T-helper 17 cell (primary cell): ENCODE data around the gene C2CD4B. TPM values are rescaled to one million over a fixed set of nuclear protein-coding genes. Genes with fewer than 3 reads are reported as not detected.
A peak's percentile ranks its signal among the peaks of the same experiment; 100 is the strongest.

Source experiments
- ATAC-seq: fragments of 150-1000 bp; cut with Tn5 transposase; 2 replicates; pipeline ENCODE4 v1.10.0; 2021; ENCODE audit warnings: mild to moderate bottlenecking, moderate library complexity
- DNase-seq, 3 donors: peaks; one replicate each; pipeline versions ENCODE4 v3.0.0 to v3.0.0-alpha.2; 2020 to 2021
- H3K9me3 ChIP-seq: one replicate; pipeline ENCODE4 v1.7.0; 2013; ENCODE audit warnings: low read length, mild to moderate bottlenecking; ENCODE audit not compliant: control insufficient read depth, poor library complexity, severe bottlenecking
- H3K27ac Mint-ChIP-seq: one replicate; pipeline ENCODE4 v1.8.0; 2022; ENCODE audit warnings: mild to moderate bottlenecking, moderate library complexity, mixed read lengths
- H3K27me3 Mint-ChIP-seq: one replicate; pipeline ENCODE4 v1.8.0; 2022; ENCODE audit warnings: mixed read lengths
- H3K36me3 Mint-ChIP-seq: one replicate; pipeline ENCODE4 v1.8.0; 2022; ENCODE audit warnings: low read depth, mixed read lengths
- H3K4me1 Mint-ChIP-seq: one replicate; pipeline ENCODE4 v1.8.0; 2022; ENCODE audit warnings: mild to moderate bottlenecking, mixed read lengths
- H3K4me3 Mint-ChIP-seq: one replicate; pipeline ENCODE4 v1.8.0; 2022; ENCODE audit warnings: mild to moderate bottlenecking, moderate library complexity, mixed read lengths
- total RNA-seq, 4 donors: library from RNA in 2 of 4; stranded (reverse) in 2 of 4; gene quantifications; one replicate each; pipeline ENCODE4 v1.2.3 and lab custom pipeline; 2022 to 2026

The C2CD4B gene
- total RNA-seq, 2 donors from 2014 or later = 1.3 to 1.6 TPM

GRCh38 chr15:62121273-62122015 is 43.6 kb downstream of the C2CD4B start:
- Mint-ChIP-seq H3K4me3 (peak overlapping the region; percentile 70), H3K27ac (peak overlapping the region; percentile 93), H3K27me3 (no peaks in the 10 kb centered on the region), H3K36me3 (no peaks in the 10 kb centered on the region), H3K4me1 (peaks cover 61% of the 10 kb centered on the region)
- no peaks in the 10 kb centered on the region for H3K9me3 ChIP-seq
- no peak for DNase-seq
- ATAC-seq = no peak

GRCh38 chr15:62120776-62121175 is 44.3 kb downstream of the C2CD4B start:
- H3K4me3 Mint-ChIP-seq = peak overlapping the region; percentile 44
- DNase-seq (no peak), ATAC-seq (no peak)
- H3K9me3 ChIP-seq = no peaks in the 10 kb centered on the region
- H3K27me3 Mint-ChIP-seq = no peaks in the 10 kb centered on the region
- H3K4me1 Mint-ChIP-seq = peaks cover 63% of the 10 kb centered on the region
- peak overlapping the region; percentile 93 for H3K27ac Mint-ChIP-seq
- H3K36me3 Mint-ChIP-seq = no peaks in the 10 kb centered on the region

GRCh38 chr15:62119874-62120273 is 45.2 kb downstream of the C2CD4B start:
- Mint-ChIP-seq H3K4me1 (peaks cover 55% of the 10 kb centered on the region), H3K27me3 (no peaks in the 10 kb centered on the region), H3K27ac (peak overlapping the region; percentile 93), H3K36me3 (peaks cover under 1% of the 10 kb centered on the region), H3K4me3 (peak overlapping the region; percentile 79)
- no peaks in the 10 kb centered on the region for H3K9me3 ChIP-seq
- DNase-seq (no peak), ATAC-seq (no peak)

- Mint-ChIP-seq H3K27me3 (no peaks in the 10 kb centered on the region), H3K27ac (peak overlapping the region; percentile 93), H3K36me3 (peaks cover 3% of the 10 kb centered on the region), H3K4me3 (peak overlapping the region; percentile 79), H3K4me1 (peaks cover 50% of the 10 kb centered on the region)
- peak; percentile 53 for ATAC-seq
- DNase-seq = no peak
- no peaks in the 10 kb centered on the region for H3K9me3 ChIP-seq
These were observed 45.7 kb downstream of the C2CD4B start for GRCh38 chr15:62119227-62119864.

DNA sequence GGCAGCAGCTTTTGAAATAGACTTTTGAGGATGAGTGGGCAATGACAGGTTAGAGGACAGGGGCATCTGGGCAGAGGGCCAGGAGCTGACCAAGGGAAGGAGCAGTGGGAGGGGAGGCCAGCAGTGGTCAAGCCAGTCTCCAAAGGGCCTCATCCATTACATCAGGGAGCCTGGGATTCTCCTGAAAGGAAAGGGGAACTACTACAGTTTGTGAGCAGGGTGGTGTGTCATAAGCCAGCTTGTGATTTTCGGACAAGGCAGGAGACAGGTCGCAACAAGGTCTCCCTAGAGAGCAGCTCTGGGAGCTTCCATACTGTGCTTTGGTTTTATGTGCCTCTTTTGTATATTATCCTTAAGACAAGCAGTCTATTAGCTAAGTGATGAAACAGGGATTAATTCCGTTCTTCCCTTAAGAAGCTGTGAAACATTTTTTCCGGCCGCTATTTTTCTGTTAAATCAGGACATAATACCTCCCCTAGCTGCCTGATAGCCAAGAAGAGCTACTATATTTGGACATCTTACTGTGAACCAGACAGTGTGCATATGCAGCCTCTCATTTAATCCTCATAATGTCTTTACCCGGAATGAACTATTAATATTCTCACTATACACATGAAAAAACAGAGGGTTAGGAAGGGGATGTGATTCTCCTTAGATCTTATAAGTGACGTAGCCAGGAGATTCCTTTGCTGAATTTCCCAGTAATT is 46.4 kb downstream of the C2CD4B start:
- peaks cover 47% of the 10 kb centered on the region for H3K4me1 Mint-ChIP-seq

DNA sequence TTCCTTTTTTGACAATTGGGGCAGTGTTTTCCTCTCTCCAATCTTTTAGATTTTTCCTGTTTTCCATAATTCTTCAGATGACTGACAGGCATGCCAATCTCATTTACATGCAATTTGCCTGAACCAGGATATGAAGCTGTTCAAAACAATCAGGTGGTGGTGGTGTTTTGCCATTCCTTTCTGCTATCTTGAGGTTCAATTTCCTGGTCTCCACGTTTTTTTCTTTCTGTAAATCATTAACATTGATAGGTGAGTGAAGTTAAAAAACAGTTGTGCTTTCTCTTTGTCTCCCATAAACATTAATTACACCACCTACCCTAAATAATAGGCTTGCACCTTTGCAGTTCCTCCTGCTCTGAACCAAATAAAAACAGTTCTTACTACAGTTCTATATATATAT is 49.2 kb downstream of the C2CD4B start:
- Mint-ChIP-seq H3K36me3 (peaks cover 6% of the 10 kb centered on the region), H3K27me3 (no peaks in the 10 kb centered on the region), H3K4me1 (peaks cover 36% of the 10 kb centered on the region), H3K27ac (no peak overlapping the region), H3K4me3 (no peak overlapping the region)
- no peak for DNase-seq
- H3K9me3 ChIP-seq = no peaks in the 10 kb centered on the region
- ATAC-seq = no peak

More for the DNA sequence above, 46.4 kb downstream of the C2CD4B start:
- H3K9me3 ChIP-seq = no peaks in the 10 kb centered on the region
- Mint-ChIP-seq H3K27me3 (no peaks in the 10 kb centered on the region), H3K27ac (peak overlapping the region; percentile 93), H3K36me3 (peaks cover 3% of the 10 kb centered on the region), H3K4me3 (peak overlapping the region; percentile 79)
- DNase-seq = no peak
- no peak for ATAC-seq

Other genes with a start within 250 kb of the C2CD4B start
- 100 to 1,000 TPM; 116 to 127 TPM for gene VPS13C, start 104.8 kb downstream of the C2CD4B start, total RNA-seq
- gene C2CD4A, start 98.3 kb downstream of the C2CD4B start, total RNA-seq = under 1 TPM; 0.60 to 0.65 TPM
- gene TLN2, start 225.3 kb upstream of the C2CD4B start, total RNA-seq = under 1 TPM; 0.65 to 0.87 TPM